Measurements from ENCODE around the gene BCAP29.
"Not testable (repeated sequence)": the region's sequence is repeated elsewhere in the genome, so short reads cannot be mapped to it uniquely, and the experiment has no call there.

The BCAP29 gene

GRCh38 chr7:107630342-107630741 lies 50.3 kb downstream of the BCAP29 start:
- H2BK15ac ChIP-seq (replicated peaks; ENCODE audit: low read depth): no peak overlapping the region
- WGBS (ENCODE audit: extremely low coverage, insufficient coverage, low lambda C conversion rate): no CpG with 5 or more reads among the region's 8 CpGs
- no peaks in the 10 kb centered on the region for H3K4me1 ChIP-seq (ENCODE audit: control insufficient read depth, low read depth, low read length)
- H3K56ac ChIP-seq (ENCODE audit: low read length): no peak overlapping the region
- no peak overlapping the region for H4K5ac ChIP-seq (ENCODE audit: low read length)
- no peak overlapping the region for H3K23ac ChIP-seq (ENCODE audit: low read length)
- no peaks in the 10 kb centered on the region for H3K79me2 ChIP-seq (ENCODE audit: control insufficient read depth, insufficient read depth, low read length)
- no peaks in the 10 kb centered on the region for H3K79me1 ChIP-seq (ENCODE audit: low read length)
- H3K4me3 ChIP-seq (ENCODE audit: low read length): no peak overlapping the region
- H3K4ac ChIP-seq (ENCODE audit: low read depth, low read length): no peak overlapping the region
- H3K9ac ChIP-seq (ENCODE audit: low read length): no peak overlapping the region
- no peak overlapping the region for H2BK120ac ChIP-seq (ENCODE audit: low read depth, low read length)
- H3K4me2 ChIP-seq (ENCODE audit: low read length): no peak overlapping the region
- H3K18ac ChIP-seq (ENCODE audit: low read length): no peak overlapping the region
- no peak overlapping the region for H3K27ac ChIP-seq (ENCODE audit: low read depth, low read length)
- no peak overlapping the region for H4K8ac ChIP-seq (ENCODE audit: low read depth, low read length)
- no peak overlapping the region for H2BK5ac ChIP-seq (ENCODE audit: low read length)
- no peak overlapping the region for H2AK5ac ChIP-seq (ENCODE audit: low read length)
- no peaks in the 10 kb centered on the region for H3K27me3 ChIP-seq (ENCODE audit: insufficient read depth, low read length, poor library complexity)
- H3K36me3 ChIP-seq (ENCODE audit: control insufficient read depth, insufficient read depth, low read length): no peaks in the 10 kb centered on the region
- DNase-seq: no peak

DNA sequence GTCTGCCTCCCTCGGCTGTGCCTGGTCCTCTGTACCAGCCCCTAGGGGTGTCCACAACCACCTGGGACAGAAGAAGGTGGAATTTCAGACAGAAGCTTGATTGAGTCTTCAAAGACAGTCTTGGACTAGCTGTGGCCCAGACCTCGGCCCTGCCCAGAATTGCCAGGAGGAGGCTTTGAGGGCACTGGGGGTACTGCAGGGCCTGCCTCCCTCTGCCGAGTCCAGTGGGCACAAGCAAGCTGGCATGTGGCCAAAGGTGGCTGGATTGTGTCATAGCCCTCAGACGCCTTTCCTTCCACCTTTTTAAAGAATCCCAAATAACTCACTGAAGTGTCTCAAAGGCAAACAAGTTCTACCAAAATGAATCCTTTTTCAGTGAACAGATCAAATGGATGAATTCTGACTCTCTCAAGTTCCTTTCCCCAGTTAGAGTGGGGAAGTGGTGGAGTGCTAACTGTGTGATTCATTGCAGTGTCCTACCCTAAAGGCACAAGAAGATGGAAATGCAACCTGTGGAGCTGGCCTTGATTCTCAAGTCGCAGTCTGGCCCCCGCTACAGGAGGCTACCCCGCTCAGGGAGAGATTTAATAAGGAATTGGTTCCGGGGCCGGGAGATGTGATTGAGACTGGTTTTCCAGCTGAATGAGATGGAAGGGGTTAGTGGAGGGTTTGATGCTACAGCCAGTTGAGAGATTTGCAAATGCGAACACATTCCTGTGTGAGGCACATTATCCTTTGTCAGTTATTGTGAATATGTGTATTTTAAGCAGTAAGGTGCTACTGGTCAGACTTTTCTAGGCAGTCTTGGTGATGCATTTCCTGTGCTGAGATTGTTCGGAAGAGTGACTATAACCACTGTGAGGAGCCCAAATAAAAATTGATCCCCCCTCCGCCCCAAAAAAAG lies 51.8 kb downstream of the BCAP29 start:
- H3K36me3 ChIP-seq (ENCODE audit: control insufficient read depth, insufficient read depth, low read length): no peaks in the 10 kb centered on the region
- no peaks in the 10 kb centered on the region for H3K4me1 ChIP-seq (ENCODE audit: control insufficient read depth, low read depth, low read length)
- peak overlapping the region; percentile 32 for H3K56ac ChIP-seq (ENCODE audit: low read length)
- no peak overlapping the region for H2BK15ac ChIP-seq (replicated peaks; ENCODE audit: low read depth)
- no peak overlapping the region for H2BK120ac ChIP-seq (ENCODE audit: low read depth, low read length)
- H3K79me2 ChIP-seq (ENCODE audit: control insufficient read depth, insufficient read depth, low read length): no peaks in the 10 kb centered on the region
- WGBS (ENCODE audit: extremely low coverage, insufficient coverage, low lambda C conversion rate): no CpG with 5 or more reads among the region's 12 CpGs
- H2BK5ac ChIP-seq (ENCODE audit: low read length): no peak overlapping the region
- H3K23ac ChIP-seq (ENCODE audit: low read length): no peak overlapping the region
- no peak overlapping the region for H3K27ac ChIP-seq (ENCODE audit: low read depth, low read length)
- no peak for DNase-seq
- no peak overlapping the region for H4K8ac ChIP-seq (ENCODE audit: low read depth, low read length)
- no peak overlapping the region for H3K4me3 ChIP-seq (ENCODE audit: low read length)
- H3K18ac ChIP-seq (ENCODE audit: low read length): no peak overlapping the region
- no peaks in the 10 kb centered on the region for H3K27me3 ChIP-seq (ENCODE audit: insufficient read depth, low read length, poor library complexity)
- no peak overlapping the region for H3K4ac ChIP-seq (ENCODE audit: low read depth, low read length)
- no peak overlapping the region for H3K4me2 ChIP-seq (ENCODE audit: low read length)
- H4K5ac ChIP-seq (ENCODE audit: low read length): no peak overlapping the region
- no peaks in the 10 kb centered on the region for H3K79me1 ChIP-seq (ENCODE audit: low read length)
- H3K9ac ChIP-seq (ENCODE audit: low read length): no peak overlapping the region
- no peak overlapping the region for H2AK5ac ChIP-seq (ENCODE audit: low read length)

- DNase-seq: no peak
- Histone ChIP-seq H3K56ac (ENCODE audit: low read length) (no peak overlapping the region), H3K4me3 (ENCODE audit: low read length) (no peak overlapping the region), H2BK15ac (replicated peaks; ENCODE audit: low read depth) (no peak overlapping the region), H3K23ac (ENCODE audit: low read length) (no peak overlapping the region), H3K4me2 (ENCODE audit: low read length) (no peak overlapping the region), H3K27me3 (ENCODE audit: insufficient read depth, low read length, poor library complexity) (no peaks in the 10 kb centered on the region), H4K5ac (ENCODE audit: low read length) (no peak overlapping the region), H3K79me1 (ENCODE audit: low read length) (no peaks in the 10 kb centered on the region), H2BK5ac (ENCODE audit: low read length) (no peak overlapping the region), H4K8ac (ENCODE audit: low read depth, low read length) (no peak overlapping the region), H3K27ac (ENCODE audit: low read depth, low read length) (no peak overlapping the region), H3K4ac (ENCODE audit: low read depth, low read length) (no peak overlapping the region), H3K79me2 (ENCODE audit: control insufficient read depth, insufficient read depth, low read length) (no peaks in the 10 kb centered on the region), H2BK120ac (ENCODE audit: low read depth, low read length) (no peak overlapping the region), H3K4me1 (ENCODE audit: control insufficient read depth, low read depth, low read length) (no peaks in the 10 kb centered on the region), H3K9ac (ENCODE audit: low read length) (no peak overlapping the region), H3K18ac (ENCODE audit: low read length) (no peak overlapping the region), H2AK5ac (ENCODE audit: low read length) (no peak overlapping the region), H3K36me3 (ENCODE audit: control insufficient read depth, insufficient read depth, low read length) (no peaks in the 10 kb centered on the region)
- no CpG with 5 or more reads among the region's 2 CpGs for WGBS (ENCODE audit: extremely low coverage, insufficient coverage, low lambda C conversion rate)
Observed at GRCh38 chr7:107632492-107632865, 52.4 kb downstream of the BCAP29 start.

DNA sequence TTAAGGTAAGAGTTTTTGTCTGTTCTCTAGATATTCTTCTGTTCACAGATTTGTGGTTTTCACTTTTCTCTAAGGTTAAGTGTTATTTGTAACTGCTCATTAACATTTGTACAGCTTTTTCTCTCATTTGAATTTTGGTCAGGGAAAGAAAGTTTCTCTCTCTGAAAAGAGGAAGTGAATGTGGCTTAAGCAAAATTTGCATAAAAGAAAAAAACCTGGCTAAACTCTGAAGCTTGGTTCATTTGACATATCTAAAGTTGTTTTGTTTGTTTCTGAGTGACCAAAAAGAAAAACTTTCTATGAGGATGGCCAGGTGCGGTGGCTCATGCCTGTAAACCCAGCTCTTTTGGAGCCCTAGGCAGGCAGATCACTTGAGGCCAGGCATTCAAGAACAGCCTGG lies 58.5 kb downstream of the BCAP29 start:
- Histone ChIP-seq H3K4me2 (ENCODE audit: low read length) (no peak overlapping the region), H3K18ac (ENCODE audit: low read length) (no peak overlapping the region), H3K27me3 (ENCODE audit: insufficient read depth, low read length, poor library complexity) (no peaks in the 10 kb centered on the region), H3K36me3 (ENCODE audit: control insufficient read depth, insufficient read depth, low read length) (no peaks in the 10 kb centered on the region), H3K4me1 (ENCODE audit: control insufficient read depth, low read depth, low read length) (no peaks in the 10 kb centered on the region), H2BK120ac (ENCODE audit: low read depth, low read length) (no peak overlapping the region), H3K27ac (ENCODE audit: low read depth, low read length) (no peak overlapping the region), H3K9ac (ENCODE audit: low read length) (no peak overlapping the region), H3K4ac (ENCODE audit: low read depth, low read length) (no peak overlapping the region), H3K79me1 (ENCODE audit: low read length) (no peaks in the 10 kb centered on the region), H2BK5ac (ENCODE audit: low read length) (no peak overlapping the region), H4K5ac (ENCODE audit: low read length) (no peak overlapping the region), H3K4me3 (ENCODE audit: low read length) (no peak overlapping the region), H2BK15ac (replicated peaks; ENCODE audit: low read depth) (no peak overlapping the region), H3K23ac (ENCODE audit: low read length) (no peak overlapping the region), H4K8ac (ENCODE audit: low read depth, low read length) (no peak overlapping the region), H2AK5ac (ENCODE audit: low read length) (no peak overlapping the region), H3K79me2 (ENCODE audit: control insufficient read depth, insufficient read depth, low read length) (no peaks in the 10 kb centered on the region), H3K56ac (ENCODE audit: low read length) (no peak overlapping the region)
- WGBS (ENCODE audit: extremely low coverage, insufficient coverage, low lambda C conversion rate): no CpG with 5 or more reads among the region's 1 CpG
- no peak for DNase-seq

- not testable (repeated sequence) for H2BK15ac ChIP-seq (replicated peaks; ENCODE audit: low read depth); H3K4me1 ChIP-seq (ENCODE audit: control insufficient read depth, low read depth, low read length); H2BK5ac ChIP-seq (ENCODE audit: low read length); H3K27ac ChIP-seq (ENCODE audit: low read depth, low read length); H2BK120ac ChIP-seq (ENCODE audit: low read depth, low read length); H3K56ac ChIP-seq (ENCODE audit: low read length); H3K79me2 ChIP-seq (ENCODE audit: control insufficient read depth, insufficient read depth, low read length); DNase-seq; H3K4me3 ChIP-seq (ENCODE audit: low read length); H3K4me2 ChIP-seq (ENCODE audit: low read length); H4K5ac ChIP-seq (ENCODE audit: low read length); H3K23ac ChIP-seq (ENCODE audit: low read length); H3K4ac ChIP-seq (ENCODE audit: low read depth, low read length); H2AK5ac ChIP-seq (ENCODE audit: low read length); H3K18ac ChIP-seq (ENCODE audit: low read length); H3K79me1 ChIP-seq (ENCODE audit: low read length); H3K36me3 ChIP-seq (ENCODE audit: control insufficient read depth, insufficient read depth, low read length); H4K8ac ChIP-seq (ENCODE audit: low read depth, low read length); H3K9ac ChIP-seq (ENCODE audit: low read length); H3K27me3 ChIP-seq (ENCODE audit: insufficient read depth, low read length, poor library complexity)
- WGBS (ENCODE audit: extremely low coverage, insufficient coverage, low lambda C conversion rate): no CpG with 5 or more reads among the region's 2 CpGs
Observed at GRCh38 chr7:107639070-107639469, 59.0 kb downstream of the BCAP29 start.

DNA sequence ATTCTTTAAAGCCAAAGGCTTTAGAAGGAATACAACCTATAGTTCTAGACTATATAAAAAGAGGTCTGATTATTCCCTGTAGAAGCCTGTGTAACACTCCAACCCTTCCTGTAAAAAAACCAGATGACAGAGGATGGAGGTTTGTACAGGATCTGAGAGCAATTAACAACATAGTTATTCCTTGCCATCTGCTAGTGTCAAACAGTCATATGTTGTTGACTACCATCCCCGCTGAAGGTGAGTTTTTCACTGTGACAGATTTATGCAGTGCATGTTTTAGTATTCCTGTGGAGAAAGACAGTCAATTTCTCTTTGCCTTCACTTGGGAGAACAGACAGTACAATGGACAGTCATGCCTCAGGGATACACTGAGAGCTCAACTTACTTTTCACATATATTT lies 61.6 kb downstream of the BCAP29 start:
- H3K4me2 ChIP-seq (ENCODE audit: low read length): no peak overlapping the region
- H3K4me3 ChIP-seq (ENCODE audit: low read length): no peak overlapping the region
- no peak overlapping the region for H2BK15ac ChIP-seq (replicated peaks; ENCODE audit: low read depth)
- no peaks in the 10 kb centered on the region for H3K79me2 ChIP-seq (ENCODE audit: control insufficient read depth, insufficient read depth, low read length)
- no peak overlapping the region for H4K8ac ChIP-seq (ENCODE audit: low read depth, low read length)
- no peak overlapping the region for H3K27ac ChIP-seq (ENCODE audit: low read depth, low read length)
- no peaks in the 10 kb centered on the region for H3K79me1 ChIP-seq (ENCODE audit: low read length)
- no peak overlapping the region for H2BK5ac ChIP-seq (ENCODE audit: low read length)
- H4K5ac ChIP-seq (ENCODE audit: low read length): no peak overlapping the region
- no peaks in the 10 kb centered on the region for H3K27me3 ChIP-seq (ENCODE audit: insufficient read depth, low read length, poor library complexity)
- H2AK5ac ChIP-seq (ENCODE audit: low read length): no peak overlapping the region
- H2BK120ac ChIP-seq (ENCODE audit: low read depth, low read length): no peak overlapping the region
- H3K9ac ChIP-seq (ENCODE audit: low read length): no peak overlapping the region
- DNase-seq: no peak
- H3K56ac ChIP-seq (ENCODE audit: low read length): no peak overlapping the region
- no peaks in the 10 kb centered on the region for H3K4me1 ChIP-seq (ENCODE audit: control insufficient read depth, low read depth, low read length)
- WGBS (ENCODE audit: extremely low coverage, insufficient coverage, low lambda C conversion rate): no CpG with 5 or more reads among the region's 1 CpG
- H3K4ac ChIP-seq (ENCODE audit: low read depth, low read length): no peak overlapping the region
- H3K36me3 ChIP-seq (ENCODE audit: control insufficient read depth, insufficient read depth, low read length): no peaks in the 10 kb centered on the region
- no peak overlapping the region for H3K18ac ChIP-seq (ENCODE audit: low read length)
- H3K23ac ChIP-seq (ENCODE audit: low read length): no peak overlapping the region
